NCI-H146 (cell line): ENCODE measurements around the gene RBM44.

Experiments
- DNase-seq: peaks from one replicate; lab custom pipeline; 2025; lab: John Stamatoyannopoulos, UW

RBM44 gene

GRCh38 chr2:237886685-237887481 is 88.3 kb downstream of the RBM44 start:
- no peak for DNase-seq

- no peak for DNase-seq
These were observed 89.8 kb downstream of the RBM44 start for GRCh38 chr2:237888389-237888788.

GRCh38 chr2:237889016-237889415 is 90.4 kb downstream of the RBM44 start:
- DNase-seq, result no peak

- no peak for DNase-seq
These were observed 91.2 kb downstream of the RBM44 start for GRCh38 chr2:237889811-237890210.
